Measurements from ENCODE around the gene RNF207.

DNA sequence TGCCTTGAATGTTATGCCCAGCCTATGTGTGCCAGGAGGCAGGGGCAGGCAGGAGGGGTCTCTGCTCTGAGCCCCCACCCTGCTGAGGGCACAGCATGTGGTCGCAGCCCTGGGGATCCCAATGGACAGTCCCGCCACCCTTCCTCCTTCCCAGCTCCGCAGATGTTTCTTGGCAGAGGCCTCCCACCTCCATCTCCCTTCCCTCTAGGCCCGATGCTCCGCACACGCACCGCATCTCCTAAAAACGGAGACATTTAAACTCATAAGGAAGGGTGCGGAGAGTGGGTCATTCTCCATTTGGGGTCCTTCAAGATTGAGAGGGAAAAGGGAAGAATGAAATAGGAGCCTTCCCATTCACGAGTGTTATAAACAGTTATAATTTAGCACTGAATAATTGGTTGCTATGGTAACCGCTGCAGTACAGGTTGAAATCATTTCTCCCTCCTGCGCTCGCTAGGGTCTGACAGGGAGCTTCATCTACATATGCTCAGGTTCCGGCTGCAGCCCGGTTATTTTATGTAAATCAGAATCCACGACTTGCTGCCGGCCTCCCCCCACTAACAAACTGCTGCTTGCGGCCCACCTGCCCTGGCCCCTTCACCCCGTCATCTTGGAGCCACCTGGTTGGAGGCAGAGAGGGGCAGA lies 41.8 kb upstream of the RNF207 start:
- TF ChIP-seq, protein P1, sequence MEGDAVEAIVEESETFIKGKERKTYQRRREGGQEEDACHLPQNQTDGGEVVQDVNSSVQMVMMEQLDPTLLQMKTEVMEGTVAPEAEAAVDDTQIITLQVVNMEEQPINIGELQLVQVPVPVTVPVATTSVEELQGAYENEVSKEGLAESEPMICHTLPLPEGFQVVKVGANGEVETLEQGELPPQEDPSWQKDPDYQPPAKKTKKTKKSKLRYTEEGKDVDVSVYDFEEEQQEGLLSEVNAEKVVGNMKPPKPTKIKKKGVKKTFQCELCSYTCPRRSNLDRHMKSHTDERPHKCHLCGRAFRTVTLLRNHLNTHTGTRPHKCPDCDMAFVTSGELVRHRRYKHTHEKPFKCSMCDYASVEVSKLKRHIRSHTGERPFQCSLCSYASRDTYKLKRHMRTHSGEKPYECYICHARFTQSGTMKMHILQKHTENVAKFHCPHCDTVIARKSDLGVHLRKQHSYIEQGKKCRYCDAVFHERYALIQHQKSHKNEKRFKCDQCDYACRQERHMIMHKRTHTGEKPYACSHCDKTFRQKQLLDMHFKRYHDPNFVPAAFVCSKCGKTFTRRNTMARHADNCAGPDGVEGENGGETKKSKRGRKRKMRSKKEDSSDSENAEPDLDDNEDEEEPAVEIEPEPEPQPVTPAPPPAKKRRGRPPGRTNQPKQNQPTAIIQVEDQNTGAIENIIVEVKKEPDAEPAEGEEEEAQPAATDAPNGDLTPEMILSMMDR (IDR thresholded peaks at IDR 0.05): no peak
- TF ChIP-seq POLR2A (IDR thresholded peaks at IDR 0.05) (no peak), POLR2AphosphoS5 (IDR thresholded peaks at IDR 0.05) (no peak), EP300 (IDR thresholded peaks at IDR 0.05) (no peak)
